NB4 (cell line): ENCODE data around the gene EXOSC3.

ENCODE experiments used
- DNase-seq: peaks from one replicate; pipeline ENCODE4 v3.0.0; 2010; ENCODE audit warnings: low read depth
- H3K4me3 ChIP-seq: one replicate; pipeline ENCODE4 v1.5.1; 2011; ENCODE audit warnings: mild to moderate bottlenecking, low read depth, low read length, moderate library complexity
- MAX ChIP-seq: IDR thresholded peaks from 2 replicates; pipeline ENCODE4 v1.6.1; 2011; ENCODE audit warnings: low read depth, low read length
- MYC ChIP-seq: IDR thresholded peaks from 2 replicates; pipeline ENCODE4 v1.6.1; 2011; ENCODE audit warnings: low read depth, low read length
- POLR2A ChIP-seq: IDR thresholded peaks from 2 replicates; pipeline ENCODE4 v1.6.1; 2011; ENCODE audit warnings: mild to moderate bottlenecking; ENCODE audit not compliant: insufficient read length; ENCODE audit errors: extremely low read depth
- TF ChIP-seq, protein P1 (sequence below): IDR thresholded peaks from one replicate; pipeline ENCODE4 v1.5.1; 2012; ENCODE audit warnings: low read depth, low read length

The EXOSC3 gene

GRCh38 chr9:37740128-37740527 lies 44.7 kb downstream of the EXOSC3 start:
- no peak for DNase-seq
- TF ChIP-seq MYC (no peak), POLR2A (no peak), MAX (no peak)
- TF ChIP-seq, protein P1, sequence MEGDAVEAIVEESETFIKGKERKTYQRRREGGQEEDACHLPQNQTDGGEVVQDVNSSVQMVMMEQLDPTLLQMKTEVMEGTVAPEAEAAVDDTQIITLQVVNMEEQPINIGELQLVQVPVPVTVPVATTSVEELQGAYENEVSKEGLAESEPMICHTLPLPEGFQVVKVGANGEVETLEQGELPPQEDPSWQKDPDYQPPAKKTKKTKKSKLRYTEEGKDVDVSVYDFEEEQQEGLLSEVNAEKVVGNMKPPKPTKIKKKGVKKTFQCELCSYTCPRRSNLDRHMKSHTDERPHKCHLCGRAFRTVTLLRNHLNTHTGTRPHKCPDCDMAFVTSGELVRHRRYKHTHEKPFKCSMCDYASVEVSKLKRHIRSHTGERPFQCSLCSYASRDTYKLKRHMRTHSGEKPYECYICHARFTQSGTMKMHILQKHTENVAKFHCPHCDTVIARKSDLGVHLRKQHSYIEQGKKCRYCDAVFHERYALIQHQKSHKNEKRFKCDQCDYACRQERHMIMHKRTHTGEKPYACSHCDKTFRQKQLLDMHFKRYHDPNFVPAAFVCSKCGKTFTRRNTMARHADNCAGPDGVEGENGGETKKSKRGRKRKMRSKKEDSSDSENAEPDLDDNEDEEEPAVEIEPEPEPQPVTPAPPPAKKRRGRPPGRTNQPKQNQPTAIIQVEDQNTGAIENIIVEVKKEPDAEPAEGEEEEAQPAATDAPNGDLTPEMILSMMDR = no peak
- H3K4me3 ChIP-seq = no peak overlapping the region

- H3K4me3 ChIP-seq = no peak overlapping the region
- TF ChIP-seq MAX (no peak), MYC (no peak), POLR2A (no peak)
- TF ChIP-seq, protein P1 = no peak
- no peak for DNase-seq
Measured at GRCh38 chr9:37739222-37739621, 45.6 kb downstream of the EXOSC3 start.

GRCh38 chr9:37732952-37733351 lies 51.9 kb downstream of the EXOSC3 start:
- no peak for TF ChIP-seq POLR2A
- TF ChIP-seq MYC = no peak
- no peak for TF ChIP-seq MAX
- TF ChIP-seq, protein P1 = no peak
- no peak overlapping the region for H3K4me3 ChIP-seq

GRCh38 chr9:37732086-37732741 lies 52.6 kb downstream of the EXOSC3 start:
- TF ChIP-seq, protein P1 = no peak
- TF ChIP-seq POLR2A = no peak
- no peak for TF ChIP-seq MAX
- TF ChIP-seq MYC = no peak
- H3K4me3 ChIP-seq = no peak overlapping the region
- no peak for DNase-seq

More at GRCh38 chr9:37732952-37733351, 51.9 kb downstream of the EXOSC3 start:
- no peak for DNase-seq

GRCh38 chr9:37730839-37731238 lies 54.0 kb downstream of the EXOSC3 start:
- H3K4me3 ChIP-seq = no peak overlapping the region
- no peak for DNase-seq
- TF ChIP-seq MAX (no peak), MYC (no peak), POLR2A (no peak)
- TF ChIP-seq, protein P1 = no peak

GRCh38 chr9:37730256-37730655 lies 54.6 kb downstream of the EXOSC3 start:
- DNase-seq = no peak
- no peak overlapping the region for H3K4me3 ChIP-seq
- TF ChIP-seq MAX = no peak
- TF ChIP-seq, protein P1 = no peak
- TF ChIP-seq MYC = no peak
- no peak for TF ChIP-seq POLR2A
